K562 (cell line): ENCODE measurements around the gene FKBP7. TPM values are rescaled to one million over a fixed set of nuclear protein-coding genes. Genes with fewer than 3 reads are reported as not detected.
A peak's percentile ranks its signal among the peaks of the same experiment; 100 is the strongest.

ENCODE experiments used
- BRD4 ChIP-seq: fragments of 200-600 bp; sonication (generic); IDR thresholded peaks from 2 replicates; pipeline ENCODE4 v1.6.1; 2017; ENCODE audit warnings: inconsistent platforms
- CBFA2T2 ChIP-seq: fragments of 450-650 bp; conservative IDR thresholded peaks from 2 replicates; pipeline ENCODE4 v1.6.1; 2017; ENCODE audit warnings: mild to moderate bottlenecking
- EZH2 ChIP-seq: IDR thresholded peaks from 2 replicates; pipeline ENCODE4 v1.6.1; 2012; ENCODE audit warnings: low read depth, mild to moderate bottlenecking, inconsistent platforms, low read length, borderline replicate concordance
- FOXP1 ChIP-seq: sonication (generic); formaldehyde crosslinking; IDR thresholded peaks from 2 replicates; pipeline ENCODE4 v1.8.0; 2022; ENCODE audit warnings: mild to moderate bottlenecking, missing genetic modification reagents
- GATAD2B ChIP-seq: fragments of 450-650 bp; IDR thresholded peaks from 2 replicates; pipeline ENCODE4 v1.6.1; 2017; ENCODE audit warnings: mild to moderate bottlenecking, borderline replicate concordance
- IRF2 ChIP-seq: sonication (generic); formaldehyde crosslinking; IDR thresholded peaks from 2 replicates; pipeline ENCODE4 v1.8.1; 2022; ENCODE audit warnings: mild to moderate bottlenecking, missing genetic modification reagents
- KLF6 ChIP-seq: fragments of 250-450 bp; sonication (Bioruptor Pico); IDR thresholded peaks from 2 replicates; pipeline ENCODE4 v1.4.0; 2020; ENCODE audit warnings: mild to moderate bottlenecking, moderate library complexity, borderline replicate concordance
- MEF2A ChIP-seq: IDR thresholded peaks from 2 replicates; pipeline ENCODE4 v1.6.1; 2011; ENCODE audit warnings: low read depth, mild to moderate bottlenecking, low read length, moderate library complexity; ENCODE audit not compliant: control insufficient read depth
- NR3C1 ChIP-seq: sonication (generic); formaldehyde crosslinking; IDR thresholded peaks from 2 replicates; pipeline ENCODE4 v1.8.1; 2022; ENCODE audit warnings: missing genetic modification reagents
- RBM14 ChIP-seq: fragments of 200-400 bp; formaldehyde crosslinking; IDR thresholded peaks from 2 replicates; pipeline ENCODE4 v1.6.1; 2018; ENCODE audit warnings: low read depth, mild to moderate bottlenecking, low read length, moderate library complexity, borderline replicate concordance; ENCODE audit not compliant: insufficient read depth
- THAP12 ChIP-seq: fragments of 250-450 bp; sonication (Bioruptor Pico); IDR thresholded peaks from 2 replicates; pipeline ENCODE4 v1.9.0; 2021; ENCODE audit warnings: mild to moderate bottlenecking, inconsistent platforms
- U2AF1 ChIP-seq: fragments of 200-400 bp; formaldehyde crosslinking; optimal IDR thresholded peaks from 2 replicates; pipeline ENCODE3; 2017; ENCODE audit warnings: mild to moderate bottlenecking, low read depth, low read length, moderate library complexity
- USF1 ChIP-seq: sonication (generic); formaldehyde crosslinking; IDR thresholded peaks from 2 replicates; pipeline ENCODE4 v1.9.0; 2022; ENCODE audit warnings: mild to moderate bottlenecking, missing genetic modification reagents
- XRCC4 ChIP-seq: IDR thresholded peaks from one replicate; pipeline ENCODE4 v1.6.1; 2011; ENCODE audit not compliant: insufficient read depth, insufficient read length; ENCODE audit errors: extremely low read depth
- ZNF212 ChIP-seq: fragments of 450-650 bp; formaldehyde crosslinking; IDR thresholded peaks from 2 replicates; pipeline ENCODE4 v1.4.0; 2020; ENCODE audit warnings: mild to moderate bottlenecking
- ZNF431 ChIP-seq: sonication (generic); formaldehyde crosslinking; IDR thresholded peaks from 2 replicates; pipeline ENCODE4 v1.8.0; 2022; ENCODE audit warnings: mild to moderate bottlenecking, missing genetic modification reagents
- polyA plus RNA-seq, 8 experiments: library from polyadenylated mRNA; depleted of rRNA in 4 of 8; stranded (reverse) in 5 of 8; unstranded in 3 of 8; fragments of >200 nt; fragmentation: Nextera tagmentation in 2 of 8; fragmentation: Illumina TruSeq in 1 of 8; extraction: Ambion mirVana in 2 of 8; extraction: Trizol in 1 of 8; gene quantifications; 2 replicates each; pipeline versions ENCODE4 v1.2.1 to v1.2.3, GENCODE V29; 2011 to 2014; ENCODE audit warnings: inconsistent platforms in 1 of 8, missing spikeins in 1 of 8
- total RNA-seq, 7 experiments: library from RNA; depleted of rRNA in 6 of 7; stranded (reverse); fragments of >200 nt in 6 of 7; fragmentation: Illumina TruSeq in 2 of 7; extraction: Trizol in 2 of 7; gene quantifications; 2 replicates each; pipeline versions ENCODE4 v1.2.1 to v1.2.3, GENCODE V29; 2011 to 2021; ENCODE audit warnings: low replicate concordance in 1 of 7
- TF ChIP-seq, protein P1 (sequence below), 2 experiments: fragments of 450-650 bp in 1 of 2; IDR thresholded peaks; 2 replicates each; pipeline ENCODE4 v1.6.1; 2011 to 2017; ENCODE audit warnings: low read depth in 2 of 2, antibody characterized with exemption in 1 of 2, borderline replicate concordance in 1 of 2, low read length in 1 of 2, mild to moderate bottlenecking in 1 of 2, mixed read lengths in 1 of 2; ENCODE audit not compliant: control insufficient read depth in 1 of 2
- TF ChIP-seq, protein P2 (sequence below): sonication (generic); formaldehyde crosslinking; IDR thresholded peaks from 2 replicates; pipeline ENCODE4 v1.8.0; 2022; ENCODE audit warnings: mild to moderate bottlenecking, missing genetic modification reagents, borderline replicate concordance

FKBP7 gene
- total and polyA plus RNA-seq, 9 of the 15 experiments (the other 6 are each of a cell fraction or from before 2014, with no cell fraction given) = 6.1 to 23.2 (median 19.0) TPM

- no peak for TF ChIP-seq THAP12 (CRISPR knock-in tag)
- no peak; the same call in 1 of the 2 replicates for TF ChIP-seq BRD4
- no peak for TF ChIP-seq EZH2
- no peak for TF ChIP-seq U2AF1
- TF ChIP-seq KLF6 (CRISPR knock-in tag) = peak; percentile 65; the same call in 1 of the 2 replicates
- no peak for TF ChIP-seq ZNF212 (CRISPR knock-in tag)
- TF ChIP-seq, protein P1, sequence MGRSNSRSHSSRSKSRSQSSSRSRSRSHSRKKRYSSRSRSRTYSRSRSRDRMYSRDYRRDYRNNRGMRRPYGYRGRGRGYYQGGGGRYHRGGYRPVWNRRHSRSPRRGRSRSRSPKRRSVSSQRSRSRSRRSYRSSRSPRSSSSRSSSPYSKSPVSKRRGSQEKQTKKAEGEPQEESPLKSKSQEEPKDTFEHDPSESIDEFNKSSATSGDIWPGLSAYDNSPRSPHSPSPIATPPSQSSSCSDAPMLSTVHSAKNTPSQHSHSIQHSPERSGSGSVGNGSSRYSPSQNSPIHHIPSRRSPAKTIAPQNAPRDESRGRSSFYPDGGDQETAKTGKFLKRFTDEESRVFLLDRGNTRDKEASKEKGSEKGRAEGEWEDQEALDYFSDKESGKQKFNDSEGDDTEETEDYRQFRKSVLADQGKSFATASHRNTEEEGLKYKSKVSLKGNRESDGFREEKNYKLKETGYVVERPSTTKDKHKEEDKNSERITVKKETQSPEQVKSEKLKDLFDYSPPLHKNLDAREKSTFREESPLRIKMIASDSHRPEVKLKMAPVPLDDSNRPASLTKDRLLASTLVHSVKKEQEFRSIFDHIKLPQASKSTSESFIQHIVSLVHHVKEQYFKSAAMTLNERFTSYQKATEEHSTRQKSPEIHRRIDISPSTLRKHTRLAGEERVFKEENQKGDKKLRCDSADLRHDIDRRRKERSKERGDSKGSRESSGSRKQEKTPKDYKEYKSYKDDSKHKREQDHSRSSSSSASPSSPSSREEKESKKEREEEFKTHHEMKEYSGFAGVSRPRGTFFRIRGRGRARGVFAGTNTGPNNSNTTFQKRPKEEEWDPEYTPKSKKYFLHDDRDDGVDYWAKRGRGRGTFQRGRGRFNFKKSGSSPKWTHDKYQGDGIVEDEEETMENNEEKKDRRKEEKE (IDR thresholded peaks at IDR 0.05; ENCODE audit: borderline replicate concordance in 1 of 2, control insufficient read depth in 1 of 2, low read depth in 2 of 2, low read length in 1 of 2) = peak in 1 of 2 experiments; percentile 75; a peak in 1 of 4 replicates
- no peak for TF ChIP-seq ZNF431 (CRISPR knock-in tag)
- TF ChIP-seq MEF2A = no peak; the same call in 1 of the 2 replicates
- no peak for TF ChIP-seq RBM14
- TF ChIP-seq CBFA2T2 = no peak
- peak; percentile 72 for TF ChIP-seq USF1
- TF ChIP-seq GATAD2B = peak; percentile 55
- TF ChIP-seq NR3C1 (CRISPR knock-in tag) = no peak
- TF ChIP-seq, protein P2, sequence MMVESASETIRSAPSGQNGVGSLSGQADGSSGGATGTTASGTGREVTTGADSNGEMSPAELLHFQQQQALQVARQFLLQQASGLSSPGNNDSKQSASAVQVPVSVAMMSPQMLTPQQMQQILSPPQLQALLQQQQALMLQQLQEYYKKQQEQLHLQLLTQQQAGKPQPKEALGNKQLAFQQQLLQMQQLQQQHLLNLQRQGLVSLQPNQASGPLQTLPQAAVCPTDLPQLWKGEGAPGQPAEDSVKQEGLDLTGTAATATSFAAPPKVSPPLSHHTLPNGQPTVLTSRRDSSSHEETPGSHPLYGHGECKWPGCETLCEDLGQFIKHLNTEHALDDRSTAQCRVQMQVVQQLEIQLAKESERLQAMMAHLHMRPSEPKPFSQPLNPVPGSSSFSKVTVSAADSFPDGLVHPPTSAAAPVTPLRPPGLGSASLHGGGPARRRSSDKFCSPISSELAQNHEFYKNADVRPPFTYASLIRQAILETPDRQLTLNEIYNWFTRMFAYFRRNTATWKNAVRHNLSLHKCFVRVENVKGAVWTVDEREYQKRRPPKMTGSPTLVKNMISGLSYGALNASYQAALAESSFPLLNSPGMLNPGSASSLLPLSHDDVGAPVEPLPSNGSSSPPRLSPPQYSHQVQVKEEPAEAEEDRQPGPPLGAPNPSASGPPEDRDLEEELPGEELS = no peak
- peak; percentile 6; the same call in 1 of the 2 replicates for TF ChIP-seq FOXP1 (CRISPR knock-in tag)
- TF ChIP-seq XRCC4 = no peak
- no peak for TF ChIP-seq IRF2 (CRISPR knock-in tag)
These were observed 63.8 kb downstream of the FKBP7 start (continued) for GRCh38 chr2:178414266-178415247.
